ENCODE results near the gene ZRSR2.
"Not testable (repeated sequence)": the region's sequence is repeated elsewhere in the genome, so short reads cannot be mapped to it uniquely, and the experiment has no call there.

Gene ZRSR2

DNA sequence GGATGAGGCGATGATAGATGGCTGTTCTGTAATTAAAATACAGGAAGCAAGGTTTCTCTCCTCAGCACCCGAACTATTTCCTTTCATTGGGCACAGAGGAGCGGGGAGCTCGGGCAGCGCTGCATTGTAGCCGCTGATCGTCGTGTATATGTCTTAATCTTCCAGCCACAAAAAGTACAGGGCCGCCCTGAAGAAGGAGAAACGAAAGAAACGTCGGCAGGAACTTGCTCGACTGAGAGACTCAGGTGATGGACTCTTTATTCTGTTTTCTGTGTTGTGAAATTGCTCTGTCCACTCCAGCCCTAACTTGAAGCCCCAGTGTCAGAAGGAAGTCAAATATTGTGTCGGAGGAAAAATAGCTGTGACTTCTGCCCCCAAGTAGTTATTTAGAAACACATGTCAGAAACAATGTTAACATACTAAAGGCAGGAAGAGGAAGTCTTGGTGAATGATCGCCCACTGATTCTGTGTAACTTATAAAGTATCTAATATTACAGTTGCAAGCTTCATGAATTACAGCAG, 546 bp downstream of the ZRSR2 start:
- in situ Hi-C loops (cut with MboI; ENCODE audit: low sequenced_read_pairs) = no loop called here

- in situ Hi-C loops (cut with MboI; ENCODE audit: low sequenced_read_pairs) = no loop called here
Measured at GRCh38 chrX:15797707-15798106, 7.4 kb downstream of the ZRSR2 start.

DNA sequence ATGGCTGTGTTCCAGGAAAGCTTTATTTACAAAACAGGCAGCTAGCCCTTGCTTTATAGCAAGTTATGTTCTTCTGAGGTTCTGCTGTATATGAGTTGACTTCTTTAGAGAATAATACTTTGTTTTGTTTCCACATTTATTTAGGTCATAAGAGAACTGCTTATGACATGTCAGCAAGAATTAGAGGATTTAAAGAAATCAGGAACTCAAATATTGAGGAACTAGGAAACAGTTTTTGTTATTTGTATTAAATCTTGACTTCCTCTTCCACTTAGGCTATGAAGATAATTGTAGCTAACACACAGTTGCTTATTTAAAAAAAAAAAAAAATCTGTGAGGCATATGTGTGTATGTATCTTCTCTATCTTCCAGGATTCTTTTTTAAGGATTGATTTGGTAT, 14.3 kb downstream of the ZRSR2 start:
- in situ Hi-C loops (cut with MboI; ENCODE audit: low sequenced_read_pairs) = no loop called here

GRCh38 chrX:15808254-15808653, 18.0 kb downstream of the ZRSR2 start:
- in situ Hi-C loops (cut with MboI; ENCODE audit: low sequenced_read_pairs) = no loop called here

DNA sequence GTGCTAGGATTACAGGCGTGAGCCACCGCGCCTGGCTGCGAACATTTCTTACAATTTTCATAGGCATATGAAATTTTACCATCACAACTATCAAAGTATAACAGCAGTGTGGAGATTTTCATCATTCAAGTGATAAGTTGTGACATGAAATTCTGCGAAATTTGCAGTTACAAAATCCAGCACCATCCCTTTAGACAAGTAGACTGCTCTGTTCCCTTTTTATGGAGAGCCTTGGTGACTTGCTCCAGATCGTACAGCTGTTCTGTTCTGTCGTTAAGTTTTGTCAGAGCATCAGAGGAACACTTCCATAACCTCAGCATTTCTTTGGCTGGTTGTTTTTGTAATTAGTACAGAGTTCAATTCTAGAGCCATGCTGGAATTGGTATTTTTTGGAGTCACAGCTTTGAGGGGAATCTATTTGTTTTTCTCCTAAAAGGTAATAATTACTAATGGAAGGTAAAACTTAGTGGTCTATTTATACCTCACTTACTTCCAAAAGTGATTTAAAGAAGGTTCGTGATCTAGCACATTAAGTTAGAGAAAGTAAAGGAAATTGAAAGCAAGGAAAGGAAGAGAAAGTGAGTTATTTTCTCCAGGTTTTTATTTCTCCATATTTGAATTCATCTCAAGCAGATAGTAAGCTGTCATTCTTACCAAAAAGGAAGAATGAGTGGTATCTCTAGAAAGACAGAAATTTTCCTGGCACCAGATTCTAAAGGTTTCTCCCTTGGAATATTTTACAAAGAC, 22.1 kb downstream of the ZRSR2 start:
- in situ Hi-C loops (cut with MboI; ENCODE audit: low sequenced_read_pairs) = no loop called here

GRCh38 chrX:15813416-15813815, 23.1 kb downstream of the ZRSR2 start:
- in situ Hi-C loops (cut with MboI; ENCODE audit: low sequenced_read_pairs) = no loop called here

- in situ Hi-C loops (cut with MboI; ENCODE audit: low sequenced_read_pairs) = no loop called here
Measured at GRCh38 chrX:15814771-15815365, 24.6 kb downstream of the ZRSR2 start.

- in situ Hi-C loops (cut with MboI; ENCODE audit: low sequenced_read_pairs) = no loop called here
Measured at GRCh38 chrX:15815779-15816437, 25.6 kb downstream of the ZRSR2 start.

DNA sequence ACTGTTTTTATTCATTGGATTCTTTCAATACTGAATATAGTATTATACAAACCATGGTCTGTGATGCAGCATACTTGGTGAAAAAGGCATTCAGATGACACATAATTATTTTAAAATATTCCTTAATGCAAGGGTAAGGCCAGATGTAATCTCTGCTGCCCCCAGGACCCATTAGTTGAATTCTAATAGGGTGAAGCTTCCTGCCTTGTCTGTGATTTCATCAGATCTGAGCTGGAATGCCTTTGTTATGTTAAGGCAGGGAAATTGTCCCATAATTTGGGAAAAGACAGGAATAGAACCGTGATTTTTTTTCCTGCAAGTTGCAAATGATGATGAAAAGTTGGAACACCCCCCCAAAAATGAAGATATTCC, 26.1 kb downstream of the ZRSR2 start:
- in situ Hi-C loops (cut with MboI; ENCODE audit: low sequenced_read_pairs) = no loop called here

- in situ Hi-C loops (cut with MboI; ENCODE audit: low sequenced_read_pairs) = no loop called here
Measured at GRCh38 chrX:15816886-15817285, 26.6 kb downstream of the ZRSR2 start.

DNA sequence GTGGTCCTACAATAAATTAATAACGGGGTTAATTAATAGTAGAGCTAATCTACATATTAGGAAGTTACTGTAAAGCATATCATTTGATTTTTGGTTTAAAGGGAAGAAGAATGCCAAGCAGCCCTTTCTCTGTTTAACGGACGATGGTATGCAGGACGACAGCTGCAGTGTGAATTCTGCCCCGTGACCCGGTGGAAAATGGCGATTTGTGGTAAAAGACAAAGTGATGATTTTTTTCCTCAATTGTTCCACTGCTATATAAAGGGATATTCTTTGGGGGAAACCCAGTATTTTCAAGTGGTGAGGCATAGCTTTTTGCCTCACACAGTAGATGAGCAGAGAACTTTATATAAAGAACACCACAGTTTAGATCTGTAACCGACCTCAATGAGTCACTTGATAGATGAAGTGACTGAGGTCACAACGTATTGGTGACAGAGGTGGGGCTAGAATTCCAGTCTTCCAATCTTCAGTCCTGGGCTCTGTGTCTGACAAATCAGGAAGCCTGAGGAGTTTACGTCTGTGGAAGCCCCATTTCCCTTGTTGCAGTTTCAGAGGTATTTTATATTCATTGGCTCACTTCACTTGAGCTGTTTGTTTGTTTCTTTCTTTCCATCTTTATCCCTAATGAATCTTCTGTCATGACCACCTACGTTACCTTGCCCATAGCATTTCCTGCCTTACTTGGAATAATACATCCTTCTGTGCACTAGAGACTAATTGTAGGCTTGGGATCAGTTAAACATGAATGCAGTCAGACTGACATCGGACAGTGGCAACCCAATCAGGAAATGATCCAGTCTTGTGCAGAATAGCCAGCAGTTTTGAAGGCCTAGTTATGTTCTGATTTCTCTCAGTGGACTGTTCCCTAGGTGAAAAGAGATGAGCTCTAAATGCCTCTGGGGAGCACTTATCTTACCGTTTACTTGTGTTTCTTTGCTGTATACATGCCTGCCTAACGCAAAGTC, 30.1 kb downstream of the ZRSR2 start:
- in situ Hi-C loops (cut with MboI; ENCODE audit: low sequenced_read_pairs) = no loop called here

DNA sequence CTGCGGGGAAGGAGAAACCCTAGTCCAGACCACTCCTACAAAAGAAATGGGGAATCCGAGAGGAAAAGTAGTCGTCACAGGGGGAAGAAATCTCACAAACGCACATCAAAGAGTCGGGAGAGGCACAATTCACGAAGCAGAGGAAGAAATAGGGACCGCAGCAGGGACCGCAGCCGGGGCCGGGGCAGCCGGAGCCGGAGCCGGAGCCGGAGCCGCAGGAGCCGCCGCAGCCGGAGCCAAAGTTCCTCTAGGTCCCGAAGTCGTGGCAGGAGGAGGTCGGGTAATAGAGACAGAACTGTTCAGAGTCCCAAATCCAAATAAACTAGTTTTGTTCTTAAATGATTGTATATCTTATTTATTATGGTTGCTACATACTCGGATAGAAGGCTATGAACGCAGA, 32.6 kb downstream of the ZRSR2 start:
- in situ Hi-C loops (cut with MboI; ENCODE audit: low sequenced_read_pairs) = no loop called here

- in situ Hi-C loops (cut with MboI; ENCODE audit: low sequenced_read_pairs) = no loop called here
Measured at GRCh38 chrX:15825936-15826335, 35.7 kb downstream of the ZRSR2 start.

DNA sequence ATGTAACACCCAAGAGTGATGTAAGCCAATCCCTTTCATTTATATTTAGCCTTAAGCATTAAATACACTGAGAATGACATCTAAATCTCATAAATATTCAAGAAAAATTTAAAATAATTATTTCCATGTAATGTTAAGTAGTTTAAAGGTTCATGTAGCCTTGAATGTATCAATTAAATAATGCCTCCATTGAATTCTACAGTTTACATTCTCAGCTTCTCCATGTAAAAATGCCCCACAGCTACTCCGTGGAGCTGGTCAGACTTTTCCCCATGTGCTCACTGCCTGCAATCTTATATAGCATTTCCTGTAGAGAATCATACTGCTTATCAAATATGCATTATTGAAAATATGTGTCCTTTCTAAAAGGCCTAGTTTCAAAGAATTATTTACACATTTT, 38.9 kb downstream of the ZRSR2 start:
- in situ Hi-C loops (cut with MboI; ENCODE audit: low sequenced_read_pairs) = no loop called here

DNA sequence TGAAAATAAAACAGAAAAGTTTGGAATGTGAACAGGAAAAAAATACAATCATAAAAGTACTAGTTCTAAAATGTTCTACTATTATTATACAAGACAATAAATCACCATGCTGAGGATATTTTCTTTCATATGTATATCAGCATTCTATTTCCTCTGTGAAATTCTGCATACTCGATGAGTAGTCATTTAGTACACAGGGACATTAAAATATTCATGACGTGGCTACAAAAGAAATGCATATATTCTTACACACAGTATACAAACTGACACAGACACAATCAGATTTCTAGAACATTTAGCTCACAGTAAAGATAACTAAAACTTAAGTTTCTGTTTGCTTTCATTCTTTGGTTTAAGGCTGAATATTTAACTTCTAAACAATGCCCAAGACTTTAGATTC, 41.1 kb downstream of the ZRSR2 start:
- in situ Hi-C loops (cut with MboI; ENCODE audit: low sequenced_read_pairs) = not testable (repeated sequence)

DNA sequence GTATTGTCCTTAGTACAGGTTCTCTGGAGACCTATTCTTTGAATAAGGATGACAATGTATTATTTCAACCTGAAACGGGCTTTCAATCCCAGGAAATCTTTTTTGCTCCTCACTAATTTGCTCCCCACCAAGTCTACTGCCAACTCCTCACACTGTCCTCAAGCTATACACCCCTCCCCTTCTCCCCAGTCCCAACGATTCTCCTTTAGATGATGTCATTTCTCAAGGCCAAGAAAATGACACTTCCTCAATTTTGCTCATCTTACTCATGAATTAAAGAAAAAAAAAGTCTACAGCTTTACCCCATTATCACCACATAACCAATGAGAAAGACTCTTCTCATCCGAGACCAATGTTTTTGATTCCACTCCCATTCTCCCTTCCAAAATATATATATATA, 43.8 kb downstream of the ZRSR2 start:
- in situ Hi-C loops (cut with MboI; ENCODE audit: low sequenced_read_pairs) = no loop called here

DNA sequence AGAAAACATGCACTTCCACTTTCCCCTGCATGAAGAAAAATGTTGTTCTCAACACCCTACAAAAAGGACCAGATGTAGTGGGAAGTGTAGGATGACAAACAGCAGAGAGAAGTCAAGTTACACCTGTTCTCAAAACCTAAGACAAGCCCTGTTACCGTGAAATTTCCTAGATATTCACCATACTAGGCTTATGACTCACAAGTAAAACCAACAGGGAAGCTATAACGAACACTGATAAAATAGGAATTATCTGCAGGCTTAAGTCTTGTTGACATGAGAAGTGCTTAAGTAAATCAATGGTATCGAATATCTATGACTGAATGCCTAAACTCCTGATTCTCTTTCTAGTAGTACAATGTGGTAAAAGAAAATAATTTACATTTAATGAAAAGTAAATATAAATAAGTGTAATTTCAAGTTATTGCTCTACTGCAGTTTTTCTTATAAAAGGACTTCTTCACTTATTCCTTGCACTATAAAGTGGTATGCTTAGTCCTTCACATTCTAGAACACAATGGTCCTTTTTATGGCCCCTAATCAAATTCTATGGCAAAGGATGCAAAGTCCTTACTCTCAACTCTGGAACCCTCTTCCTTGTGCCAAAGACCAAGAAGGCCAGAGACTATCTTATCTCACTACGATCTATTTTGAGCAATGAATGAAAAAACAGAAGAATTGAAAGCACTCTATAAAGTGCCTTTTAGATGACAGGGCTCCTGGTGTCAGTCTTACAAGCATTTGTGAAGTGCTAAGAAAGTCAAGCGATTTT, 44.7 kb downstream of the ZRSR2 start:
- in situ Hi-C loops (cut with MboI; ENCODE audit: low sequenced_read_pairs) = no loop called here

DNA sequence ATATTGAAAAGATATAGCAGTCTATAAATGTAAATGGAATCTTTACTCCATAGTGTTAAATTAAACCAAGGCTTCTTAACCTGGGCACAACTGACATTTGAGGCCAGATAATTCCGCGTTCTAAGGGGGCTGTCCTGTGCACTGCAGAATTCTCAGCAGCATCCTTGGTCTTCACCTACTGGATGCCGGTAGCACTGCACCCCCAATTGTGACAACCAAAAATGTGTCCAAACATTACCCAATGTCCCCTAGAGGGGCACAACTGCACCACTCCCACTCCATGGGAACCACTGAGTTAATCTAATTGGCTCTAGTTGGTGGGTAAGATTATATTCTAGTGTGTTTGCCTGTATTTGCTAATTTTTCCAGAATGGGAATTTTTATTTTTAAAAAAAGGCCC, 47.7 kb downstream of the ZRSR2 start:
- in situ Hi-C loops (cut with MboI; ENCODE audit: low sequenced_read_pairs) = no loop called here

GRCh38 chrX:15841853-15842516, 51.7 kb downstream of the ZRSR2 start:
- in situ Hi-C loops (cut with MboI; ENCODE audit: low sequenced_read_pairs) = no loop called here

- in situ Hi-C loops (cut with MboI; ENCODE audit: low sequenced_read_pairs) = no loop called here
Measured at GRCh38 chrX:15843960-15844359, 53.7 kb downstream of the ZRSR2 start.

Measured in hTERT RPE-1 (cell line).